RKO (cell line): ENCODE measurements around the gene CAB39L.
A peak's percentile ranks its signal among the peaks of the same experiment; 100 is the strongest.
"Not testable (repeated sequence)": the region's sequence is repeated elsewhere in the genome, so short reads cannot be mapped to it uniquely, and the experiment has no call there.

ENCODE experiments used
- DNase-seq: peaks from one replicate; pipeline ENCODE4 v3.0.0-alpha.2; 2016; ENCODE audit warnings: low spot score

Gene CAB39L

GRCh38 chr13:49310251-49310650 is 133.6 kb downstream of the CAB39L start:
- no peak for DNase-seq

GRCh38 chr13:49308921-49309408 is 134.9 kb downstream of the CAB39L start:
- DNase-seq: no peak

DNA sequence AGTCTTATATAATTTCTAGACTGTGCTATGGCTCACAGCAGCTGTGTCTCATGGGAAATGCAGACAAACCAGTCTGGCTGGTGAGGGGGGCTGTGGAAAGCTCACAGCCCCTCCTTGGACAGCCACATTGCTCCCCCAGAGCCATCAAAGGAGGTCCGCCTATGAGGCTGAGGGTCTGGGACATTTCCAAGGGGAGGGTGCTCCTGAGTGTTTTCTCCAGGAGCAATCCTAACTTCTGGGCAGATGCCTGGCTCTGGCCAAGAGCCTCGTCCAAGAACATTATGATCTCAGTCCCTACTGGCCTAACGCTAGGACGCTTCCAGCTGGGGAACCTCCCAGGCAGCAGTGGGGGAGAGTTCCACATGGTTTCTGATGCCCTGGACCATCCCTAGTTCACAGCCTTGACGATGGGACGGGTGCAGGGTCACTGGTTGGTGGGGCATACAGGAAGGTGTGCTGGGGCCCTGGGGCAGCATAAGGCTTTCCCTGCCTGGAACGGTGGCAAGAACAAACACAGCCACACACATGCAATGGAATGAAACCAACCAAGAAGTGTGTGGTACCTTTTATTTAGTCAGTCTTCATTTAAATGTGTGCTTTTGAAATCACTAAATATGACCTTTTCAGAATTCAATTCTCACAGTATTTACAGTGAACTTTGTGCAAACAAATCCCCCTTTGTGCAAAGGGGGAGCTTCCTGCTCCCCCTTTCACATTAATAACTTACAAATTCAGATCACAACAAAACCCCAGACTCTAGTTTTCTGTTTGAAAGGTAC is 135.6 kb downstream of the CAB39L start:
- no peak for DNase-seq

- no peak for DNase-seq
Observed at GRCh38 chr13:49307365-49307764, 136.5 kb downstream of the CAB39L start.

DNA sequence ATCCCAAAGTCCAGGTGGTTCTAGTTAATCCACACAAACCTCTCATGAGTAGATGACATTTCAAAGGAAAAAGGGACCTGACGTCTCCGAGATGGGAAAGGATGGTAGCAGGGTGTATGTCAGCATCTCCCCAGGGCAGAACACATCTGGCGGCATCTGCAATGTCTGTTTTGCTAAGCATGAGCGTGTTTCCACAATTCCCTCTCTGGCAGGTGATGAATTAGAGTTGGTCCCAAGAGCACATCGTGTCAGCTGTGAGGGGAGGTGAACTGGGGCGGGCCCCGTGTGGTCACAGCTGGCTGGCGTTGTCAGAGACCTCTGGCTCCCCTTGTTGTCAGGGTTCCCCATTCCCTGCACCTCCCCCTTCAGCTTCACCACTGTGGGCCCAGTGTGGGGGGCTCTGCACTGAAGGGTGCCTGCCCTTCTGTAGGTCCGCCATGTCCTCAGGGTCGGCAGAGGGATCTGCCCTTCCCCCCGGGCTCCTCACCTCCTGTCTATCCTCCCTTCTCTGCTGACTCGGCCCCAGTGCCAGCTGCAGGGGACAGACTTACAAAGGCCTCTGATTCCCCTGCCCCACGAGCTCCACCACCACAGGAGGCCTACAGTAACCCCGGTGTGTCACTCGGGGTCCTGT is 138.0 kb downstream of the CAB39L start:
- no peak for DNase-seq

GRCh38 chr13:49304763-49305700 is 138.8 kb downstream of the CAB39L start:
- DNase-seq: no peak

DNA sequence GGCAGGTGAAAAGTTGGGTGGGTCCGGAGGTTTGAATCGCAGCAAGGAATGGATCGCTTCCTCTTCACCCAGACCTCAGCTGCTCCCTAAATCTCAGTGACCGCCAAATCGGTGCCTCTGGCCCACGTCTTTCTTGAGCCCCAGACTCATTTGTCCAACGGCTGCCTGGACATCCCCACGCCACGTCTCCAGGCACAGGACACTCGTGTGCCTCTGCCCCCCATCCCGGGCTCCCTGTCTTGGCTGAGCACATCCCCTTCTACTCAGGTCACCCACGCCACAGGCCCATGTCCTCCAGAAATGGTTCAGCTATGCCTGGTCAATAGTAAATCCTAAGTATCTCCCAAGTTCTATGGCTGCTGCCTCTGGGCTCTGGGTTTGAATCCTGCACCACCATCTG is 139.5 kb downstream of the CAB39L start:
- no peak for DNase-seq

GRCh38 chr13:49303533-49304252 is 140.2 kb downstream of the CAB39L start:
- no peak for DNase-seq

DNA sequence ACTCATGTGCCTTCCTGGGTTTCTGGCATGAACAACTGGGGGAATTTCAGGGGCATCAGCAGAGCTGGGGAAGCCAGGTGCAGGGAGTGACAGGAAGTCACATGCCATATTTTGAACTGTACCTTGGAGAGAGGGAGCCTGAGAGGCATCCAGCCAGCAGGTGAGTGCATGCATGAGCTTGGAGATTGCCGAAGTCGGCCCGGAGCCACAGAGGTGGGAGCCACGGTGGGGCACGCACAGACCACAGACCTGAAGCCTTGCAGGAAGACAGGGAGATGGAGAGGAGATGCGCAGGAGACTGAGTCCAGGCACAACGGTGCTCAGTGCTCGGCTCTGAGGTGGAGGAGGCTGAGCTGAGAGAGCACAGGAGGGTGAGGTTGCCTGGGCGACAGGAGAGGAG is 141.0 kb downstream of the CAB39L start:
- no peak for DNase-seq

- no peak for DNase-seq
Observed at GRCh38 chr13:49302222-49302621, 141.6 kb downstream of the CAB39L start.

GRCh38 chr13:49300739-49301589 is 142.9 kb downstream of the CAB39L start:
- DNase-seq: peak; percentile 88

- no peak for DNase-seq
Observed at GRCh38 chr13:49300276-49300675, 143.6 kb downstream of the CAB39L start.

DNA sequence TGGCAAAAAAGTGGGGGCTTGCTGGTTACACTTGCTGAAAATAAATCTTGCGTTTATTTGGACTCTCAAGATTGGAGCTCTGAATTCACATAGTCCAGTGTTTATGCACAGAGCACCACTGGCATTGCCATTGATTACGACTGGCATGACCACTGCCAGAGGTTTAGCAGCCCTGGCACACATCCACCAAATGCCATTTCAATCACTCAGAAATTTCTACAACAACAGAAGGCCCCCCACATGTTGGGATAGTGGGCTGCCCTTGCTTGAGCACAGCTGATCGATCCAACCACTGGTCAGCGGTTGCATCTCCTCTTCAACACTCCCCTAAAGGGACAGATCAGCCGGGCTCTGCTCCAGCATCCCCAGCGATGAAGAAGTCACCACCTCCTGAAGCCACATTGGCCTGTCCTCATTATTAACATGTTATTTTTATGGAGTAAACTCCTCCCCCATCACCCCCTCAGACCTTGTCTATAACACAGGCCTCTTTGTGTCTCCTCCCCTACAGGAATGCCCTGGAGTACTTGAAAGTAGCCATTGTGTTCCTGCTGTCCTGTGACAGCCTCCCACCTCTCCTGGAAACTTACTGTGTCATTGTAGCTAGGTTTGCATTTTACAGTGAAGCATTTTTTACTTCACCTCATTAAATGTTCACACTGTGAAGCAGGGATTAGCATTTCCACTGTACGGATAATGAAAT is 144.8 kb downstream of the CAB39L start:
- DNase-seq: no peak

DNA sequence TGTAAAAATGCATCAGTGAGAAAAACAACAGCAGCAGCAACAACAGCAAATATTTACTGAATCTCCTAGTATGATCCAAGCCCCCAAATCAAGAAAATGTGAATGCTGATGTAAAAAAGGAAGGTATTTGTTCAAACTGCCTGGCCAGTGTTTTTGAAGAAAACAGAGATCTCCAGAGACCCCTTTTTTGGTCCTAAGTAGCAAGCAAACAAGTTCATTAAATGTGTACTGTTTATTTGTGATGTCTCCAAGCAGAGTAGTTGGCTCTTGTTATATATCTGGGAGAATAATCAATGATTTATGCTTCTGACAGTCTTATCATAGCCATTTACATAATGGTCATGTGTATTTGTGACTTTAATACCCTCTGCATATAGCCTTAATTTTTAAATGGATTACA is 145.4 kb downstream of the CAB39L start:
- no peak for DNase-seq

DNA sequence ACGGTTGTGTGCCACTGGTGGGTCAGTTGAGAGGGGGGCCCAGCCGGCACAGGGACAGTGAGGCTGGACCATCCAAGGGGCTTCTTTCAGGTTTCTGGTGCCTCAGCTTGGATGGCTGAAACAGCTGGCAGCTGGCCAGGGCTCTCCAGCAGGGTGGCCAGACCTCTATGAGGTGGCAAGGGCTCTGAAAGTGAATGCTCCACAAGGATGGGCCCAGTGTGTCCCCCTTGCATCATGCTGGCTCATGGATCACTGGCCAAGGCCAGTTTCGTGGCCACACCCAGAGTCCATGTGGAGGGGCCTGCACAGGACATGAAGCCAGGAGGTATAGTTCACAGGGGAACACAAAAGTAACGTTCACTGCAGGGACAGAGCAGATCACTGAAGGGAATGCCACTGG is 146.5 kb downstream of the CAB39L start:
- no peak for DNase-seq

DNA sequence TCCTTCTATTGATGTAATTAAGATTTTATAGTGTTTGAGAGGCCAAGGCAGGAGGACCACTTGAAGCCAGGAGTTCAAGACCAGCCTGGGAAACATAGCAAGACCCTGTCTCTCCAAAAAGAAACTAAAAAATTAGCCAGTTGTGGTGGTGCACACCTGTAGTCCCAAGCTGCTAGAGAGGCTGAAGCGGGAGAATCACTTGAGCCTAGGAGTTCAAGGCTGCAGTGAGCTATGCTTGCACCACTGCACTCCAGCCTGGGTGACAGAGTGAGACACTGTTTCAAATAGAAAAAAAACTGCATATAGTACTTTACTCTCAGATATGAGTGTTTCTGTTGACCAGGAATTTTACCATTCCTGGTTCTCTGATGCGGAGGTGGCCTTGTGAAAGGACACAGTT is 147.2 kb downstream of the CAB39L start:
- DNase-seq: no peak

DNA sequence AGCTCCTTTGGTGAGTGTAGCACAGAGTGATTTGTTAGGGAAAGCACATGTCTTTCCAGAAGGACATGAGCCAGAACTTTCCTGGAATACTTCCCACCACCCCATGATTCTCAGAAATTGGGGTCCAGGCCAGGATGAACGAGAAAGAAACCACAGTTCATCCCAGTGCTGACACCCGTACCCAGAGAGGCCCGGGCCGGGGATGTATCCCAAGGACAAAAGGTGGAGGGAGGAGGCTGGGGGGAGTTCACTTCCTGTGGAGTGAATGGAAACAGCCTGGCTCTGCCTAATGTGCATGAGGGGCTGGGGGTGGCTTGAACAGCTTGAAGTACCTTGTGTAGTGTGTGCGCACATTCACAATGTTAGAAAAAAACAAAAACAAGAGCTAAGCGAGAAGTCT is 148.6 kb downstream of the CAB39L start:
- DNase-seq: no peak

DNA sequence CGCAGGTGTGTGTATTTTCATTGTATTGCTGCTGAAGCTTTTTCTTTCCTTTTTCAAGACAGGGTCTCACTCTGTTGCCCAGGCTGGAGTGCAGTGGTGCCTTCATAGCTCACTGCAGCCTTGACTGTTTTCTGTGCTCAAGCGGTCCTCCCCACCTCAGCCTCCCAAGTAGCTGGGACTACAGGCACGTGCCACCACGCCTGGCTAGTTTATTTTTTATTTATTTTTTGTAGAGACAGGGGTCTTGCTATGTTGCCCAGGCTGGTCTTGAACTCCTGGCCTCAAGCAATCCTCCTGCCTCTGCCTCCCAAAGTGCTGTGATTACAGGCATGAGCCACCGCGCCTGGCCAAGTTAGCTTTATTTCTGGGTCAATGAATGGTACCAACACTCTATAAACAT is 149.1 kb downstream of the CAB39L start:
- DNase-seq: not testable (repeated sequence)

DNA sequence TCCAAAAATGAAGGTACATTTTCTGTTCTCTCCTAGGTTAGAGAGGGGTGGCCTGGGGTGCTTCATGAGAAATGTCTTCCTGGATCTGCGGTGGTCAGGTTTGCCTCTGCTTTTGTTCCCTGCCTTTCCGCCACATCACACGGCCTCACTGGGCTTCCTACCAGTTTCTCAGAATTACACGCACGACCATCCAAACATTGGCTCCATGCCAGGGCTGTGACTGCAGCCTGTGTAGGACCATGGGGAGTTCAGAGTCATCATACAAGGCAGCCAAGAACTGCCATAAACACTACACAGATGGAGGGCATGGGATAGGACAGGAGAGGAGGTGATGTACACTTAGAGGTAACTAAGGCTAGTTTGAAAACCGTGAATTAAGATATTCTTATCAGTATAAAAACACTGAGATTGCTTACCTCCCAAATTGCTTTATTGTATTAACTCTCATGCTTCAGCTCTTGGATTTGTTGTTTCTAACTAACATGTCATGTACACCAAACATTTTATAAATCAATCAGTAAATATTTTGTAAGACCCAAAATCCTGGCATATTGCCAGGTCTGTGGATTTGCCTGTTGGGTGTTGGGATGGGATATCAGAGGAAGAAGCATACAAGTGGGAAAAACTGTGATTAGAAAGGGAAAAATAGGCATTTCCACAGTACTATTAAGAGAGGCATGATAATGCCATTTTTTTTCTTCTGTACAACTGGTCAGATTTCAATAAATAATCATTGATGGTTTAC is 150.9 kb downstream of the CAB39L start:
- no peak for DNase-seq

- DNase-seq: no peak
Observed at GRCh38 chr13:49288458-49288857, 155.4 kb downstream of the CAB39L start.
